SK-N-MC (cell line): ENCODE results near the gene DPYD.

Source experiments
- DNase-seq: peaks from one replicate; pipeline ENCODE4 v3.0.0-alpha.2; 2011; ENCODE audit warnings: low read depth, low spot score
- H3K27ac ChIP-seq: fragments of 200-600 bp; sonication (generic); 2 replicates; pipeline ENCODE4 v1.5.1; 2016; ENCODE audit warnings: mixed run types
- H3K36me3 ChIP-seq: fragments of 200-600 bp; sonication (generic); 2 replicates; pipeline ENCODE4 v1.6.1; 2017; ENCODE audit warnings: antibody characterized with exemption, low read length, mixed read lengths; ENCODE audit not compliant: insufficient read depth
- H3K4me3 ChIP-seq: fragments of 200-600 bp; sonication (generic); 2 replicates; pipeline ENCODE4 v1.5.1; 2016
- H3K9ac ChIP-seq: fragments of 200-600 bp; sonication (generic); 2 replicates; pipeline ENCODE4 v1.8.0; 2017; ENCODE audit warnings: mixed run types, mixed read lengths; ENCODE audit not compliant: insufficient read length
- H3K9me3 ChIP-seq: fragments of 200-600 bp; sonication (generic); 2 replicates; pipeline ENCODE4 v1.6.1; 2017; ENCODE audit warnings: low read depth, mild to moderate bottlenecking, antibody characterized with exemption, low read length, moderate library complexity, mixed read lengths
- EZH2 ChIP-seq: fragments of 200-600 bp; sonication (generic); IDR thresholded peaks from one replicate; pipeline ENCODE4 v1.6.1; 2017; ENCODE audit warnings: antibody characterized with exemption
- FOXP2 ChIP-seq: optimal IDR thresholded peaks from 2 replicates; pipeline ENCODE3; 2011; ENCODE audit warnings: mild to moderate bottlenecking, moderate library complexity; ENCODE audit not compliant: insufficient read depth; ENCODE audit errors: extremely low read length, control extremely low read depth
- POLR2AphosphoS5 ChIP-seq: IDR thresholded peaks from 2 replicates; pipeline ENCODE4 v1.6.1; 2012; ENCODE audit warnings: mild to moderate bottlenecking, low read depth, low read length, borderline replicate concordance

The DPYD gene

DNA sequence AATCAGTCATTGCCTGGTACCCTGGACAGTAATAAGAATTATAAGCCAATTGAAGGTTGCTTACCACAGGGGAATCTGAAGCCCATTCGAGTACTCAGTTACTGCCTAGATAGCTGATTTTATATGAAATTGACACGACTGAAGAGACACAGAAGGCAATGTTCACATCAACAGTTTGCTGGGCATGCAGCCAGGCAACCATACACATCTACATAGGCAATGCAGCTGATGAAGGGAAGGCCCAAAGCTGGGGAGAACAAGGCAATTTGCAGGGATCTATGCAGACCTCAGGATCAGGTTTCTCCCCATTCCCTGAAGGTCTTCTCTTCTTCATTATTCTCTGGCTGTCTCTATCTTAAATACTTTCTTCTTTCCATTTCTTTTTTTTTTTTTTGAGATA is 750.5 kb downstream of the DPYD start:
- Histone ChIP-seq H3K9me3 (no peaks in the 10 kb centered on the region; the same call in 1 of the 2 replicates), H3K36me3 (no peaks in the 10 kb centered on the region), H3K4me3 (no peak overlapping the region), H3K27ac (no peak overlapping the region), H3K9ac (no peak overlapping the region)
- DNase-seq = no peak
- TF ChIP-seq POLR2AphosphoS5 = no peak
- no peak for TF ChIP-seq EZH2
- no peak for TF ChIP-seq FOXP2

- no peak overlapping the region for H3K27ac ChIP-seq
- H3K9ac ChIP-seq = no peak overlapping the region
- no peak for DNase-seq
- H3K36me3 ChIP-seq = no peaks in the 10 kb centered on the region
- H3K4me3 ChIP-seq = no peak overlapping the region
- no peak for TF ChIP-seq POLR2AphosphoS5
- no peak for TF ChIP-seq FOXP2
- TF ChIP-seq EZH2 = no peak
- no peaks in the 10 kb centered on the region for H3K9me3 ChIP-seq
These were observed 752.8 kb downstream of the DPYD start for GRCh38 chr1:97168056-97168455.

DNA sequence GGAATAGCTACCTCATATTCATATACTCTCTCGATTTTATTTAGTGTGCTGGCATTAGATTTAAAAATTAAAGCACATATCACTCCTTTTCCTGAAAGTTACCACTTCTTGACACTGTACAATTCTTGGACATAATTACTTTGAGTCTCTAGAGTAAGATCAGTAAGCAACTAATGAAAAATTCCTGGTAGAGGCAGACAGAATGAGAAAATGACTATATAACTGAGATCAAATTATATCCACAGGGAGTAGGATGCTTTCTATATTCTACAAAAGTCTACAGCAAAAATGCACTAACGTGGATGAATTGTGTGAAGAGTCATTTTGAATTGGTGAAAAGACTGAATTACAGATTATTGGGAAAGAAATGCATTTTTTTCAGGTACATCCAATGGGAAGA is 753.6 kb downstream of the DPYD start:
- Histone ChIP-seq H3K36me3 (no peaks in the 10 kb centered on the region), H3K4me3 (no peak overlapping the region), H3K9ac (no peak overlapping the region), H3K27ac (no peak overlapping the region), H3K9me3 (no peaks in the 10 kb centered on the region)
- no peak for DNase-seq
- no peak for TF ChIP-seq POLR2AphosphoS5
- TF ChIP-seq FOXP2 = no peak
- TF ChIP-seq EZH2 = no peak

GRCh38 chr1:97166626-97167025 is 754.2 kb downstream of the DPYD start:
- no peak for DNase-seq
- H3K9ac ChIP-seq = no peak overlapping the region
- TF ChIP-seq POLR2AphosphoS5 = no peak
- TF ChIP-seq FOXP2 = no peak
- TF ChIP-seq EZH2 = no peak

GRCh38 chr1:97164276-97164639 is 756.6 kb downstream of the DPYD start:
- no peak overlapping the region for H3K27ac ChIP-seq
- no peak overlapping the region for H3K9ac ChIP-seq
- no peaks in the 10 kb centered on the region for H3K9me3 ChIP-seq
- H3K4me3 ChIP-seq = no peak overlapping the region
- no peak for DNase-seq
- no peaks in the 10 kb centered on the region for H3K36me3 ChIP-seq
- TF ChIP-seq EZH2 (no peak), POLR2AphosphoS5 (no peak), FOXP2 (no peak)

More at GRCh38 chr1:97166626-97167025, 754.2 kb downstream of the DPYD start:
- no peak overlapping the region for H3K4me3 ChIP-seq
- H3K27ac ChIP-seq = no peak overlapping the region
- no peaks in the 10 kb centered on the region for H3K9me3 ChIP-seq
- H3K36me3 ChIP-seq = no peaks in the 10 kb centered on the region

DNA sequence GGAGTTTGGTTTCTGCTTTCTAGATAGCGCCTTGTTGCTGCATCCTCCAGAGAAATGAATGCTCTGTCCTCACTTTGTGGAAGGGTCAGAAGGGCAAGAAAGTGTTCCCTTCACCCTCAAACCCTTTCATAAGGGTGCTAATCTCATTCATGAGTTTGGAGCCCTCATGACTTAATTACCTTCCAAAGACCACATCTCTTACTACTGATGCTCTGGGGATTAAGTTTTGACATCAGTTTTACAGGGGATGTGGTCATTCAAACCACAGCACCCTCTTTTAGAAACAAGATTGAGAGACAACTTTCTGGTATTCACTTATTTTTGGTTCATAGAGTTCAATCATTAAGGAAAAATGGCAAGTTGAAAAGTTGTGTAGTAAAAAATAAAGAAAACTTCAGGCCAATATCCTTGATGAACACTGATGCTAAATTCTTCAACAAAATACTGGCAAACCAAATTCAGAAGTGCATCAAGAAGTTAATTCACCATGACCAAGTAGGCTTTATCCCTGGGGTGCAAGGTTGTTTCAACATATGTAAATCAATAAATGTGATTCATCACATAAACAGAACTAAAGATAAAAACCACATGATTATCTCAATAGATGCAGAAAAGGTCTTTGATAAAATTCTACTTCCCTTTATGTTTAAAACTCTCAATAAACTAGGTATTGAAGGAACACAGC is 757.1 kb downstream of the DPYD start:
- H3K9ac ChIP-seq = no peak overlapping the region
- no peak overlapping the region for H3K4me3 ChIP-seq
- TF ChIP-seq FOXP2 = no peak
- TF ChIP-seq EZH2 = no peak
- TF ChIP-seq POLR2AphosphoS5 = no peak
- H3K9me3 ChIP-seq = no peaks in the 10 kb centered on the region
- no peak for DNase-seq
- H3K27ac ChIP-seq = no peak overlapping the region
- H3K36me3 ChIP-seq = no peaks in the 10 kb centered on the region

DNA sequence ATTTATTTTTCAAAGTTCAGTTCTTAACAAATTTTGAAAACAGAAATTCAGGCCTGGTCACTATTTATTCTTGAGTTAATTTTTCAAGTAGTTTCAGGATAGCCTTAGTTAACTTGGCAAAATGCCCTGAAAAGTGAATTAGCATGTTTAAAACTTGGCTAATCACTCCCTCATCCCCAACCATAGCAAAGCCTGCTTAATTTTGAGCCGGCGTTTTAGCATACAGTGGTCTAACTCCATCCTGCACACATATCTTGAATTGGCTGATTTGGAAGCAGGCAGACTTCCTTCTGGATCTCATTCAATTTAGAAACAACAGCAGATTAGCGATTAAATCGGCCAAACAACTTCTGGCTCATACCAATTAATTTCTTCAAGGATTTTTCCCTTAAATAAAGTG is 760.0 kb downstream of the DPYD start:
- no peak for DNase-seq
- H3K27ac ChIP-seq = no peak overlapping the region
- no peak overlapping the region for H3K9ac ChIP-seq
- no peaks in the 10 kb centered on the region for H3K36me3 ChIP-seq
- no peaks in the 10 kb centered on the region for H3K9me3 ChIP-seq
- H3K4me3 ChIP-seq = no peak overlapping the region
- TF ChIP-seq EZH2 (no peak), FOXP2 (no peak), POLR2AphosphoS5 (no peak)

- H3K36me3 ChIP-seq = no peaks in the 10 kb centered on the region
- no peak for TF ChIP-seq FOXP2
- TF ChIP-seq POLR2AphosphoS5 = no peak
- TF ChIP-seq EZH2 = no peak
- no peaks in the 10 kb centered on the region for H3K9me3 ChIP-seq
- H3K4me3 ChIP-seq = no peak overlapping the region
- H3K27ac ChIP-seq = no peak overlapping the region
- no peak overlapping the region for H3K9ac ChIP-seq
- no peak for DNase-seq
These were observed 761.5 kb downstream of the DPYD start for GRCh38 chr1:97159342-97159741.

- DNase-seq = no peak
- TF ChIP-seq FOXP2 (no peak), EZH2 (no peak)
- no peak overlapping the region for H3K27ac ChIP-seq
- H3K9me3 ChIP-seq = no peaks in the 10 kb centered on the region
- H3K9ac ChIP-seq = no peak overlapping the region
- no peak overlapping the region for H3K4me3 ChIP-seq
- no peaks in the 10 kb centered on the region for H3K36me3 ChIP-seq
These were observed 762.1 kb downstream of the DPYD start for GRCh38 chr1:97158691-97159096.
